ENCODE measurements around the gene GIMAP6. TPM values are rescaled to one million over a fixed set of nuclear protein-coding genes. Genes with fewer than 3 reads are reported as not detected.
"Not testable (repeated sequence)": the region's sequence is repeated elsewhere in the genome, so short reads cannot be mapped to it uniquely, and the experiment has no call there.

GIMAP6 gene
- 2.4 TPM for total RNA-seq

DNA sequence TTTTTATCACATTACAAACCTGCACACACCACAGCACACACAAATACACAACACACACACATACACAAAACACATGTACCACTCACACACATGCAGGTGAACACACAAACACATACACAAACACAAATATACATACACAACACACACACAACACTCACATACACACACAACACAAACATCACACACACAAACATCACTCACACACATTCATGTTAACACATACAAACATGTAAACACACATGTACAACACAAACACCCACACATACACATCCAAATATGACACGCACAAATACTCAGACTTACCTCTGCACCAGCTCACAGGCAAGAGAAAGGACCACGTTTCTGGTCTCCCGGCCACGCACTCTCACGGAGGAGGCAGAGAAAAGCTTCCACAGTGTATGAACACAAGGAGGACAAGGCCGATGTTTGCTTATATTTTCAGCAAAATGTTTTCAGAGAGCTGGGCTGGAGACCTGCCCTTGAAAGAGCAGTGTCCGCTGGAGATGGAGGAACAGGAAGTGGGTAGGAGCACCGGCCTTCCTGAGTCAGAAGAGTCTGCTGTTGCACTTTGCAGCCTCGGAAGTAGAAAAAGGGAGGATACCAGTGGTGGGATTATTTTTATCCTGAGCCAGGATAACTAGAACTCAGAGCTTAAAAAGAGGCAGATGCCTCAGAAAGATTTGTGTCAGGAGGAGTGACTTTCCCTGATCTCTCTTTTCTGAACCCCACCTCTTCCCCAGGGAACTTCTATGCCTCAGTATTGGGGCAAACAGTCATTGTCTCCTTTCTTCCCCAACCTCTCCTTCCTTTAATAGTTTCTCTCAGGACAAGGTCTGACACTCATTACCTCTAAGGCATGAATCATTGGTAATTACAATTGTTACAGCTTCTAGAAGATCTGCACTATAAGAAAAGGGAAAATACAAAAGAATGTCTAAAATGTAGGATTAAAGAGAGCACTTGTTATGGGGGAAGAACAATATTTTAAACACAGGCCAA, at the start of gene GIMAP6:
TSS of gene GIMAP6 (minus strand) at position 520 of the 999 bp plus-strand sequence. CDS start 2,243 bp downstream, outside the sequence.
- ATAC-seq, result peak; percentile 49

GRCh38 chr7:150680364-150680763, 48.2 kb upstream of the GIMAP6 start:
- ATAC-seq, result not testable (repeated sequence)

DNA sequence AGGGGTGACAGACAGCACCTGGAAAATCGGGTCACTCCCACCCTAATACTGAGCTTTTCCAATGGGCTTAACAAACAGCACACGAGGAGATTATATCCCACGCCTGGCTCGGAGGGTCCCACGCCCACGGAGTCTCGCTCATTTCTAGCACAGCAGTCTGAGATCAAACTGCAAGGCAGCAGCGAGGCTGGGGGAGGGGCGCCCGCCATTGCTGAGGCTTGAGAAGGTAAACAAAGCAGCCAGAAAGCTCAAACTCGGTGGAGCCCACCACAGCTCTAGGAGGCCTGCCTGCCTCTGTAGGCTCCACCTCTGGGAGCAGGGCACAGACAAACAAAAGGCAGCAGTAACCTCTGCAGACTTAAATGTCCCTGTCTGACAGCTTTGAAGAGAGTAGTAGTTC, 46.4 kb upstream of the GIMAP6 start:
- ATAC-seq, result not testable (repeated sequence)

DNA sequence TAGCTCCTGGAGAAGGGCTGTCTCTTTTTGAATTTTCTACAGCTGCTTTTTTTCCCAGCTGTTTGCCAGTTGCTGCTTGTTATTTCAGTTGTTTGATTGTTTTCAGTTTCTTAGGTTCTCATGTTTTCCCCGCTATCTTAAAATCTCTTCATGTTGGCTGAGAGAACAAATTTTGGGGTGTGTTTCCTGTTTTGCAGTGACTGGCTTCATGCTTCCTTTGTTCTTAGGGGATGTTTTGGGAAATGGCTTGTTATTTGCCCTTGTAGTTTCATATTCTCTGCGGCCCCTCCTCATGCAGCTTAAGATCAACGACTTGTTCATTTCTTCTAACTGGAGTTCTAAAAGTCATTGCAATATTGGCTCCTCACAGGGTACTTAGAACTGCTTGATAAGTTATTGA, 44.7 kb upstream of the GIMAP6 start:
- not testable (repeated sequence) for ATAC-seq

DNA sequence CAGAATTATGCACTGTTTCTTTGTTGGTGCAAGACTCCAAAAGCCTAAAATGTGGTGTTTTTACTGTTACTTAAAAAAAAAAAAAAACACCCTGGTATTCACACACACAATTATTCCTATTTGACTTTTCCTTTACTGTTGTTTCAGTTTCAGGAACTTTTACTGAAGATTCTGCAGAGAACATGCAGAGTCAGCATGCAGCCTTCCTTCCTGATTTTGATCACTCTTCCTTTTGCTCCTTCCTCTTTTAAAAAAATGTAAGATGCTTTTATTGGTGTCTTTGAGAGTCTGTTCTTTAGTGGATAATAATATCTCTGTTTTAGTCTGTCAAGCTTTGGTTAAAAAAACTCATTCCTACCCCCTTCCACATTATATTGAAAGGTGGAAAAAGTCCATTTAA, 44.1 kb upstream of the GIMAP6 start:
- ATAC-seq, result not testable (repeated sequence)

GRCh38 chr7:150675714-150676113, 43.5 kb upstream of the GIMAP6 start:
- ATAC-seq, result no peak

GRCh38 chr7:150671798-150672585, 39.8 kb upstream of the GIMAP6 start:
- not testable (repeated sequence) for ATAC-seq

DNA sequence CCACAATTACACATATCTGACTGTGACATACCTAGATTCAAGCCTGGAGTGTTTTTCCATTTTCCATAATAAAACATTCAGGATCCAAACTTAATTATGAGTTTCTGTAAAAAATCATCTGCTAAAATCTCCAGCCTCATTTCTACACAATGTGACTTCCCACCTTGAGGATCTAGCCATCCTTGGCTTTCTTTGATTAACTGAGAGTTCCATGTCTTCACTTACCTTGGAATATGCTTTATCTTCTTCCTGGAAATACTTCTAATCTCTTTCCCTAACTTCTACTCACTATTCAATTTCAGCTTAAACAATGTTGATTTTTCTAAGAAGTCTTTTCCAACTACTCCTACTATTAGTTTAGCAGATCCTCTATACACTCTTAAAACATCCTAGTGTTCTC, 36.8 kb upstream of the GIMAP6 start:
- ATAC-seq, result no peak

- no peak for ATAC-seq
Measured at GRCh38 chr7:150668472-150668911, 36.3 kb upstream of the GIMAP6 start.

- no peak for ATAC-seq
Measured at GRCh38 chr7:150666412-150666811, 34.2 kb upstream of the GIMAP6 start.

- ATAC-seq, result no peak
Measured at GRCh38 chr7:150665896-150666295, 33.7 kb upstream of the GIMAP6 start.

DNA sequence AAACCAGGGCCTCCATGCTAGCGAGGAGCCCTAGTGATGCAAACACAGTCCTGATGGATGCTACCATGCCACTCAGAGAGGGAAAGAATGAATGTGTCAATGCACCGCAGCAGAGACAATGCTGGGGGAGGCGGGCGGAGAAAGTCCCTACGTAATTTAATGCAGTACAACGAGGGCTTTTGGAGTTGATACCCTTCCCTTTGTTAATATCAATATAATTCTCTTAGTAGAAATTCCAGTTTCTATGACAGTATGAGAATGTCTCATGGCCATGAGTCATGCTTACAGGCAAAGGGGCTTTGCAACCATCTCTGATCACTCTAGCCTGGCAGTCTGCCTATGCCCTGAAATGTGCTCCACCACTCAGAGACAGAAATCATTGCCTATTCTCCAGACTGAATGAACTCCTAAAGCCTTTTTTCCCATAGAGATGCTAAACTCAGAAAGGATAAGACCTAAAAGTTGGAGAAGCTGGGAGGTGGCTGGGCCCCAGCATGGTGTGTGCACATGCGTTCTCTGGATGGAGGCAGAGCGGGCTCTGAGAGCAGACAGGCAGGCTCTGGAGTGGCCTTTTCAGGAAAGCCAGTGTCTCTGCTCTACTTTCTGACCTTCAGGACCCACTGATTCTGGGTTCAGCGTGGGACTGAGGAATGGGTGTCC, 33.0 kb upstream of the GIMAP6 start:
- ATAC-seq, result no peak

DNA sequence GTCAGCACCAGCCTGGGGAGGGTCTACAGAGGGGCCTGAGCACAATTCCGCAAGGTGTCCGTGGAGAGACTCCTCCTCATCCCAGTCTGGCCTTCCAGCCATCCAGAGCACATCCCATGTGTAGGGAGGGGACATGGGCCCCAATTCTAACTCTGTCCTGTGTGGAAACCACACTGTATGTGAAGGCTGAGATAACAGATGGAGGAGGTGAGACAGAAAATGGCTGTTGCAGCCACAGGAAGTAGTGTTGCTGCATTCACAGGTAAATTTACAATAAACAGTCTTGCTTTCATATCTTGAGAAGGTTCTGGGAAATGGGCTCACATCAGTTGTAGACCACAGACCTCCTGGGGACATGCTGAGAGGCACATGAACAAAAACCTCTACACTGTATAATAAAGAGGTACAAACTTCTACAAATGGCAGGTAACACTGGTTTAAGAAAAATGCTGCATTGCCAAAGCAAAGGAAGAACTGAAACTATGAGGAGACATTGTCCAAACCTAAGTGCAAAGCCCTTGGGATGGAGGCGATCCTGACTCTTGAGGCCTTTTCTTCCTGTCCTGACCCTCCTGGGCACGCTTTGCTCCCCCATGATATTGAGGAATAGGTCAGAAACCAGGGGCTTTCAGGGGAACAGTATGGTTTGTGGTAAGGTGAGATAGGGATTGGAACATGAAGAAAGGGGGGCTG, 31.8 kb upstream of the GIMAP6 start:
- no peak for ATAC-seq

- ATAC-seq, result not testable (repeated sequence)
Measured at GRCh38 chr7:150662821-150663220, 30.6 kb upstream of the GIMAP6 start.

DNA sequence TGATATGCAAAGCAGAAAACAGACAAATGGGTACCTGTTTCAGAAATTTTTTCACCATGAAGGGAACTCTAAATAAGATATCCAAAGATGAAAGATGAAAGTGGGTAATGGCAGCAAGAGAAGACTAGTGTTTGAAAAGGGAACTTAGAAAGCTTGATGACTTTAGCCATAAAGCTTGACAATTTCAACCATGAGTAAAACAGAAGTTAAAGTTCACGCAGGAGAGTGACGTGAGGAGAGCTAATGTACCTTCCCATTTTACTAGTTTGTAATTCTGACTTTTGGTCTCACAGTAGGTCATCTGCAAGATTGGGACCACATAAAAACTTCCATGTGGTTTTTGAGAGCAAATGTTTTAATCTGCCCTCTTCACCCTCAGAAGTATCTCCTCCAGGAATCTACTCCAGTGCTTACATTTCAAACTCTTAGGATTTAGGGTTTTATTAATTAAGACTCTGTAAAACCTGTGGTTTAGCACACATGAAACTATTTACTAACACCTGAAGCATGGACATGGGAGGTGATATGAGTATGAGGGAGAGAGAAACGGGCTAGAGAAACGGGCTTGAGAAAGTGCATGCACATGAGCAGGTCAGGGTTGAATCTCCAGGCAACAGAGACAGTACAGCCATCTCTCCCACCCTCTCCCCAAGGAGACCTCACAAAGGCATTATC, 28.9 kb upstream of the GIMAP6 start:
- ATAC-seq, result no peak

- ATAC-seq, result no peak
Measured at GRCh38 chr7:150657526-150657925, 25.3 kb upstream of the GIMAP6 start.

GRCh38 chr7:150656047-150656446, 23.9 kb upstream of the GIMAP6 start:
- ATAC-seq, result no peak

DNA sequence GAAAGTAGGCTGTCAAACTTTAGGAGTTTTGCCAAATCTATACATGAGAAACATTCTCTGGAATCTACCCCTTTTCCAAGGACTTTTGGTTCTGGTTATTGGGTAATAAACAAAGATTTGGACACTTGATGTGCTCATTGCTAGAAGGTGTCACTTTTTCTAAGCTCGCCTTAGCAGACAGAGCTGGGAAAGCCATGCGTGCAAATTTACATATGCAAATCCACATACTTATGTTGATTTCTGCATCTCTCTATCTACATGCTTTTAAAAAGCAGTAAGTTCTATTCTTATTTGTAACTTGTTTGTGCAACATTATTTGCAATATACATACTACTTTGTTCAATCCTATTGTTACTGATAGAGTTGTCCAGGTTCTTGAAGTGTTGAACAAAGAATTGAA, 22.5 kb upstream of the GIMAP6 start:
- no peak for ATAC-seq

DNA sequence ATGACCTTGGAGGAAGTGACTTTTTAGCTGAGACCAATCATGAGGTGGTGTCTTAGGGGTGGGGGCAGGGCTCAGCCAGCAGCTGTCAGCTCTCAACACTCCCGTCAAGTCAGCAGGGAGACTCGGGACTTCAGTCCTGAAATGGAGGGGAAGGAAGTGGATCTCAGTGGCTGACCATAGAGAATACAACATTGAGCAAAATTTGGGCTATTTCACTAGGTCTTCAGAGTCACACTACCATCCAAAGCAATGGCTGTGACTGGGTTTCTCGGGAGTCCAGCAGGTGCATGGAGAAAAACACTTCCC, 16.8 kb upstream of the GIMAP6 start:
- no peak for ATAC-seq

GRCh38 chr7:150648353-150649079, 16.3 kb upstream of the GIMAP6 start:
- no peak for ATAC-seq

Data from esophagus mucosa (tissue), 1 donor.